Measurements from ENCODE around the gene TSPAN15.
"Not testable (repeated sequence)": the region's sequence is repeated elsewhere in the genome, so short reads cannot be mapped to it uniquely, and the experiment has no call there.

TSPAN15 gene

GRCh38 chr10:69449841-69450240 lies 1.4 kb upstream of the TSPAN15 start:
- peak; percentile 74 for DNase-seq

- DNase-seq = not testable (repeated sequence)
Measured at GRCh38 chr10:69450395-69450794, 870 bp upstream of the TSPAN15 start.

GRCh38 chr10:69451784-69452251 lies 553 bp downstream of the TSPAN15 start:
- DNase-seq = no peak

- no peak for DNase-seq
Measured at GRCh38 chr10:69452676-69453415, 1.6 kb downstream of the TSPAN15 start.

GRCh38 chr10:69453795-69454194 lies 2.5 kb downstream of the TSPAN15 start:
- no peak for DNase-seq

- no peak for DNase-seq
Measured at GRCh38 chr10:69455006-69455763, 3.9 kb downstream of the TSPAN15 start.

- peak; percentile 86 for DNase-seq
Measured at GRCh38 chr10:69456880-69457693, 5.8 kb downstream of the TSPAN15 start.

GRCh38 chr10:69457771-69458237 lies 6.5 kb downstream of the TSPAN15 start:
- no peak for DNase-seq

- DNase-seq = no peak
Measured at GRCh38 chr10:69458430-69459100, 7.3 kb downstream of the TSPAN15 start.

GRCh38 chr10:69459101-69459790 lies 8.0 kb downstream of the TSPAN15 start:
- DNase-seq = no peak

- no peak for DNase-seq
Measured at GRCh38 chr10:69459893-69460575, 8.8 kb downstream of the TSPAN15 start.

- no peak for DNase-seq
Measured at GRCh38 chr10:69460576-69461242, 9.4 kb downstream of the TSPAN15 start.

GRCh38 chr10:69461243-69462025 lies 10.2 kb downstream of the TSPAN15 start:
- no peak for DNase-seq

GRCh38 chr10:69463886-69464285 lies 12.6 kb downstream of the TSPAN15 start:
- no peak for DNase-seq

- no peak for DNase-seq
Measured at GRCh38 chr10:69464401-69464800, 13.1 kb downstream of the TSPAN15 start.

GRCh38 chr10:69464801-69465401 lies 13.6 kb downstream of the TSPAN15 start:
- no peak for DNase-seq

GRCh38 chr10:69465457-69466157 lies 14.3 kb downstream of the TSPAN15 start:
- no peak for DNase-seq

GRCh38 chr10:69466158-69466490 lies 14.9 kb downstream of the TSPAN15 start:
- no peak for DNase-seq

GRCh38 chr10:69466689-69467088 lies 15.4 kb downstream of the TSPAN15 start:
- DNase-seq = no peak

Measured in HCEC 1CT (cell line).